ENCODE results near the gene NTF3. TPM values are rescaled to one million over a fixed set of nuclear protein-coding genes. Genes with fewer than 3 reads are reported as not detected.

NTF3 gene
- total RNA-seq, 4 donors from 2014 or later = 0.18 to 0.23 TPM; not detected in 2

DNA sequence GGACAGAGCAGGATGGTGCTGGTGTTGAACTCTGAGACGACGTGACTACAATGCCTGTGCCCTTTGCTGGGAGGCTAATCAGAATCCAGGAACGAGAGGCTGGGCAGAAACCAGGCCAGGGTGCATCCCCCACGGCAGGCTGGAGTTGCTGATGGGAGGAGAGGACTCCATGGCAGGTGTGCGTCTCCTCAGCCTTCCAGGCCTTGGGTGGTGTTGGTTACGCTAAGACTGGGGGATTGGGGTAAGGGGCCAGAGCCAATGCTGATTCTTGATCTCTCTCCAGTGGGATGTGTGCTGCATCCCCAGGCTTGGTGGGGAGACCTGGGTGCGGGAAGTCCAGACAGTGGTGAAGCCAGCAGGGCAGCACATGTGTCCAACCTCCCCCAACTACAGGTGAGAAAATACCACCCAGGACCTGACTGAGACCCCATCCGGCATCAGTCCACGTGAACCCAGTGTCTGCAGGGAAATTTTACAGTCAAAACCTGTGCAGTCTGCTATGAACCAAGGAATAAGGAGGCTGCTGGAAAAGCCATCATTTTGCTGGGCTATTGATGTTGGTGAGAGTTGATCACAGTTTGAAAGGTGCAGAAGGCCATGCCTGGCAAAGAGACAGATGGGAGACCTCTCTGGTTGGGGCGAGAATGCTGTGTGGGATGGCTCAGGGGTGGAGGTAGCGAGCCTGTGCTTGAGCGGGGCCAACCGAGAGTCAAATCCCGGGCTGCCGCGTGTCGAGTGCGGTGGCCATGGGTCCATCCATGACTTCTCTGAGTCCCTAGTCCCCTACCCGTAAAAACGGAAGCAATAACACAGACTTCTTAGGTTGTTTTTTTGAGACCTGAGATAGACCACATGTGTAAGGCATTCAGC, 89.8 kb downstream of the NTF3 start:
- intact Hi-C loops (cut with DNase I; ENCODE audit: low total_unique reads) = no loop called here
- in situ Hi-C loops (cut with MboI; ENCODE audit: low sequenced_read_pairs in 4 of 4) = no loop called here
- no peak for ATAC-seq

DNA sequence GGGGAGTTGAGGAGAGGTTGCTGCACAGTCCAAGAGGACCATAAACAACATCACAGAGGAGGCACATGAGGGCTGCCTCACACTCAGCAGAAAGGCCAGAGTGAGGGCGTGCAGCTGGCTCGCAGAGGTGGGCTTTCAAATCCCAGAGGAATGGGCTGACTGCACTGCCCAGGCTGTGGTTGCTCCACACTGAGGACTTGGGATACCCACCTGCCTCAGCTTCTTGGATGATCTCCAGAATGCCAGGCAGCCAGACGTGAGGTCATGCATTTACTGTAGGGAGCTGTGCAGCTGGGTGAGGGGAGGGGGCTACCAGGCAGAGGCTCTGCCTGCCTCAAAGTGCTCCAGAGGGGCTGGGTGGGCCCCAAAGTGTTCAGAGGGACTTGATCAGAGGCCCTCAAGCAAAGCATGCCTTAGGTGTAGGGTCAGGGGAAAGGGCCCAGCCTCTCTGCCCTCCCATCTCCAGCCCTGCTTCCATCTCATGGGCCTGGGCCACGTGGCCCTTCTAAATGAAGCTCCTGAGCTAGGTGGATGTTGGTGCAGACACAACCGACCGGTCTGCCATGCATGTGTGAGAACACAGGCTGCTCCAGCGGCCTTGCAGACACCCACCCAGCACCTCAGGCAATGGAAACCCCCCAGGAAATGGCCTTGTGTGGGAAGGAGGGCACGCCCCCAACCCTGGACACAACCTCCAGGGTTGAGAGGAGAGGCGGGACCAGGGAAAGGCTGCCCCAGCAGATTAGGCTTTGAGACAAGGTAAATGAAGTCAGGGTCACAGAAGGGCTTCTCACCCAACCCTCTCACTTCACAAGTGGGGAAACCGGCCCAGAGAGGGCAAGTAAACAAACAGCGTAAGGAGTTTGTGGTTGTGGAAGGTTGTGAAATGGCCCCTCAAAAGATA, 90.8 kb downstream of the NTF3 start:
- TF ChIP-seq, protein P1, sequence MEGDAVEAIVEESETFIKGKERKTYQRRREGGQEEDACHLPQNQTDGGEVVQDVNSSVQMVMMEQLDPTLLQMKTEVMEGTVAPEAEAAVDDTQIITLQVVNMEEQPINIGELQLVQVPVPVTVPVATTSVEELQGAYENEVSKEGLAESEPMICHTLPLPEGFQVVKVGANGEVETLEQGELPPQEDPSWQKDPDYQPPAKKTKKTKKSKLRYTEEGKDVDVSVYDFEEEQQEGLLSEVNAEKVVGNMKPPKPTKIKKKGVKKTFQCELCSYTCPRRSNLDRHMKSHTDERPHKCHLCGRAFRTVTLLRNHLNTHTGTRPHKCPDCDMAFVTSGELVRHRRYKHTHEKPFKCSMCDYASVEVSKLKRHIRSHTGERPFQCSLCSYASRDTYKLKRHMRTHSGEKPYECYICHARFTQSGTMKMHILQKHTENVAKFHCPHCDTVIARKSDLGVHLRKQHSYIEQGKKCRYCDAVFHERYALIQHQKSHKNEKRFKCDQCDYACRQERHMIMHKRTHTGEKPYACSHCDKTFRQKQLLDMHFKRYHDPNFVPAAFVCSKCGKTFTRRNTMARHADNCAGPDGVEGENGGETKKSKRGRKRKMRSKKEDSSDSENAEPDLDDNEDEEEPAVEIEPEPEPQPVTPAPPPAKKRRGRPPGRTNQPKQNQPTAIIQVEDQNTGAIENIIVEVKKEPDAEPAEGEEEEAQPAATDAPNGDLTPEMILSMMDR (IDR thresholded peaks at IDR 0.05 in 4 of 5, conservative IDR thresholded peaks at IDR 0.05 in 1 of 5) = no peak
- TF ChIP-seq POLR2A (IDR thresholded peaks at IDR 0.05) = no peak
- no peak for DNase-seq
- Histone ChIP-seq H3K27me3 (no peaks in the 10 kb centered on the region), H3K4me1 (no peaks in the 10 kb centered on the region), H3K36me3 (no peaks in the 10 kb centered on the region), H3K4me3 (no peak overlapping the region), H3K9me3 (no peaks in the 10 kb centered on the region), H3K27ac (no peak overlapping the region)
- no peak for ATAC-seq
- in situ Hi-C loops (cut with MboI; ENCODE audit: low sequenced_read_pairs in 4 of 4) (no loop called here), intact Hi-C loops (cut with DNase I; ENCODE audit: low total_unique reads) (no loop called here)

More for the DNA sequence above, 89.8 kb downstream of the NTF3 start:
- no peak for DNase-seq
- no peak for TF ChIP-seq POLR2A (IDR thresholded peaks at IDR 0.05)
- TF ChIP-seq, protein P1 (IDR thresholded peaks at IDR 0.05 in 4 of 5, conservative IDR thresholded peaks at IDR 0.05 in 1 of 5) = no peak
- Histone ChIP-seq H3K9me3 (no peaks in the 10 kb centered on the region), H3K27me3 (no peaks in the 10 kb centered on the region), H3K4me3 (no peak overlapping the region), H3K27ac (no peak overlapping the region), H3K4me1 (no peaks in the 10 kb centered on the region), H3K36me3 (no peaks in the 10 kb centered on the region)

DNA sequence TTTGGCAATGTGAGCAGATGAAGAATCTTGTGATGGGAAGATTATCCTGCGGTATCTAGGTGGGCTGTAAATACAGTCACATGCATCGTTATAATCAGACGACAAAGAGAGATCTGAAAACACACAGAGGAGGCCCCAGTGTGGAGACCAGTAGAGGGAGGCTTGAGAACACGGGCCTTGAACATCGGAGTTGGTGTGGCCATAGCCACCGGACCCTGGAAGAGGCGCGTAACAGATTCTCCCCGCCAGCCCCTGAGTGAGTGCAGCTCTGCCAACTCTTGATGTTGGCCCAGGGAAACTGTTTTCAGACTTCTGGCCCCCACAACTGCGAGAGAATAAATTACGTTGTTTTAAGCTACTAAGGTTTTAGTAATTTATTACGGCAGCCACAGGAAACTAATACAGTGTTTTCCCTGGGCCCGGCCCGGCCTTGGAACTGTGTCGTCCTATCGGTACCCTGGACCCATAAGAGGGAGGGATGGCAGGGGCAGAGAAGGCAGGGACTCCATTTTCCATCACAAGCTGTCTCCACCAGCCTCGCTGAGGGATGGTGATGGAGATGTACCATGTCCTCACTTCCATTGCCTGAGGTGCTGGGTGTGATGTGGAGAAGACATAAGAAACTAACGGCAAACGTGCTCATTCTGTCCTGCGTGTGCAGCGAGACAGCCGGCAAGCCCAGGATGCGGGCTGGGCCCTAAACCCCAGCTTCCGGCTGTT, 91.6 kb downstream of the NTF3 start:
- no peaks in the 10 kb centered on the region for H3K27me3 ChIP-seq
- H3K9me3 ChIP-seq = no peaks in the 10 kb centered on the region
- H3K4me1 ChIP-seq = no peaks in the 10 kb centered on the region
- intact Hi-C loops (cut with DNase I; ENCODE audit: low total_unique reads) (no loop called here), in situ Hi-C loops (cut with MboI; ENCODE audit: low sequenced_read_pairs in 4 of 4) (no loop called here)
- no peak overlapping the region for H3K27ac ChIP-seq
- no peaks in the 10 kb centered on the region for H3K36me3 ChIP-seq
- H3K4me3 ChIP-seq = no peak overlapping the region
- DNase-seq (no peak), ATAC-seq (no peak)
- TF ChIP-seq, protein P1 (IDR thresholded peaks at IDR 0.05 in 4 of 5, conservative IDR thresholded peaks at IDR 0.05 in 1 of 5) = no peak
- TF ChIP-seq POLR2A (IDR thresholded peaks at IDR 0.05) = no peak

DNA sequence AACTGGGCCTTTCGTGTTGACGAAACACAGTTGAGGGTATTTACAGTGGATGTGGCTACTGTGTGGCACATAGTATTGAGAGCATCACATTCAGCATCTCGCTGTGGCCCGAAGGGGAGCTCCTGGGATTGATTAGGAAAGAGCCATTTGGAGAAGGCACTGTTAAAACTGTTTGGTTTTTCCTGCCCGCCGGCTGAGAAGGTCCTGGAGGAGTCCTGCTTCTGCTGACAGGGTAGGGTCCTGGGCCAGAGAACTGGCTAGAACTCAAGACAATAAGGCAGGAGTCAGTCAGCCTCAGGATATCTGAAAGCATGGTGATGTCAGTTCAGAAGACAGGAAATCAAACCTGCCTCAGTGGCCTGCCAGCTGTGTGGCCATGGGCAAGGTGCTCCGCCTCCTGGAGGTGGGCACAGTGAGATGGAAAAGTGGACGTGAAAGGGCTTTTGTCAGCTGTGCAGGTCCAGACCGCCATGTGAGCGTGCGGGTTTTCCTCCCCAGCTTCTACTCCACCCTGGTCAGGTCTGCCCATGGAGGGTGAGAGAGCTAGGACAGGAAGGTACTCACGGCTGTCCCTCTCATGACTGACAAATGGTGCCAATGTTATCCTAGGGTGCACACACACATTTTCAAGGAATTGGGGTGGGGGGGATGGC, 92.3 kb downstream of the NTF3 start:
- H3K4me3 ChIP-seq = no peak overlapping the region
- DNase-seq (no peak), ATAC-seq (no peak)
- H3K4me1 ChIP-seq = no peaks in the 10 kb centered on the region
- in situ Hi-C loops (cut with MboI; ENCODE audit: low sequenced_read_pairs in 4 of 4) (no loop called here), intact Hi-C loops (cut with DNase I; ENCODE audit: low total_unique reads) (no loop called here)
- no peak overlapping the region for H3K27ac ChIP-seq
- TF ChIP-seq, protein P1 (IDR thresholded peaks at IDR 0.05 in 4 of 5, conservative IDR thresholded peaks at IDR 0.05 in 1 of 5) = no peak
- no peaks in the 10 kb centered on the region for H3K36me3 ChIP-seq
- H3K9me3 ChIP-seq = no peaks in the 10 kb centered on the region
- no peaks in the 10 kb centered on the region for H3K27me3 ChIP-seq

Measured in gastrocnemius medialis (tissue), 4 donors.